ELR (cell line): ENCODE results near the gene NVL.
A peak's percentile ranks its signal among the peaks of the same experiment; 100 is the strongest.

ENCODE experiments used
- DNase-seq: peaks from one replicate; pipeline ENCODE4 v3.0.0-alpha.2; 2015; ENCODE audit warnings: low read depth

Gene NVL

GRCh38 chr1:224282140-224282539, 47.8 kb downstream of the NVL start:
- no peak for DNase-seq

GRCh38 chr1:224276771-224277487, 53.0 kb downstream of the NVL start:
- DNase-seq = no peak

- no peak for DNase-seq
Observed at GRCh38 chr1:224274970-224275626, 54.9 kb downstream of the NVL start.

GRCh38 chr1:224273641-224274040, 56.3 kb downstream of the NVL start:
- DNase-seq = peak; percentile 87

- DNase-seq = no peak
Observed at GRCh38 chr1:224271106-224271505, 58.9 kb downstream of the NVL start.

GRCh38 chr1:224267925-224268324, 62.0 kb downstream of the NVL start:
- peak; percentile 35 for DNase-seq

- peak; percentile 43 for DNase-seq
Observed at GRCh38 chr1:224266915-224267856, 62.8 kb downstream of the NVL start.

GRCh38 chr1:224266105-224266914, 63.7 kb downstream of the NVL start:
- DNase-seq = no peak

- DNase-seq = no peak
Observed at GRCh38 chr1:224264321-224264720, 65.7 kb downstream of the NVL start.

GRCh38 chr1:224262373-224263054, 67.5 kb downstream of the NVL start:
- peak; percentile 45 for DNase-seq

- peak; percentile 69 for DNase-seq
Observed at GRCh38 chr1:224259986-224260385, 70.0 kb downstream of the NVL start.

- DNase-seq = no peak
Observed at GRCh38 chr1:224258351-224258750, 71.6 kb downstream of the NVL start.

- no peak for DNase-seq
Observed at GRCh38 chr1:224256640-224257039, 73.3 kb downstream of the NVL start.

GRCh38 chr1:224253721-224254120, 76.3 kb downstream of the NVL start:
- peak; percentile 53 for DNase-seq

GRCh38 chr1:224252479-224252878, 77.5 kb downstream of the NVL start:
- no peak for DNase-seq

GRCh38 chr1:224251741-224252146, 78.2 kb downstream of the NVL start:
- DNase-seq = no peak

- DNase-seq = no peak
Observed at GRCh38 chr1:224245188-224245587, 84.8 kb downstream of the NVL start.

GRCh38 chr1:224238756-224239155, 91.2 kb downstream of the NVL start:
- DNase-seq = no peak

GRCh38 chr1:224238212-224238611, 91.8 kb downstream of the NVL start:
- no peak for DNase-seq

GRCh38 chr1:224237119-224237881, 92.7 kb downstream of the NVL start:
- no peak for DNase-seq
